ENCODE results near the gene NPHP3.

NPHP3 gene

DNA sequence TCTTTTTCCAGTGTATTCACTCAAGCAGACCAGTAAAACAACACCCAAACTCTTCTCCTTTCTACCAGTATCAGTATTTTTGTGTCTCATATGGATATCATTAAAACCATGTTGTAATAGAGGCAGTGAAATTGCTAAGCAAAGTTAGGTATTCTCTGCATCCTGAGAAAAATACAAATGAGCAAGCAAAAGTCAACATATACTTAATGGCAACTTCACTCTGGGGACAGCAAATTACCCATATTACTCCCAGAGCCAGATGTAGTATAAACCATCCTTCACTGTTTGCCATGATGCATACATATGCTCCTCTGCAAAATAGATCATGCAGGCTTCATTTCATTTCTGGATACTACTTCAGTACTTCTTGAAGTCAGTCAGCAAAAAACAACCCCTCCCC is 40.0 kb downstream of the NPHP3 start:
- DNase-seq, result no peak

DNA sequence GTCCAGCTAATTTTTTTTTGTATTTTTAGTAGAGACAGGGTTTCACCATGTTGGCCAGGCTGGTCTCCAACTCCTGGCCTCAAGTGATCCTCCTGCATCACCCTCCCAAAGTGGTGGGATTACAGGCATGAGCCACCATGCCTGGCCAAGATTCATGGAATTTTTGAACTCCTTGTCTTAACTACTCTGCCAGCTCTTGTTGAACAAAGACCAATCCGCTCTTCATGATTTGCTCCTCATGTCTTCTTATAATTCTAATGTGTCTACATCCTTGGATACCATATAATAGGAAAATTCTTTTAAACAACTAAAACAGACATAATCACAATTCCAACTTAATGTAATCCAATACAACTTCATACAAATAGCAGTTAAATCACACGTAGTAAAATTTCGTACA is 40.8 kb downstream of the NPHP3 start:
- DNase-seq, result no peak

DNA sequence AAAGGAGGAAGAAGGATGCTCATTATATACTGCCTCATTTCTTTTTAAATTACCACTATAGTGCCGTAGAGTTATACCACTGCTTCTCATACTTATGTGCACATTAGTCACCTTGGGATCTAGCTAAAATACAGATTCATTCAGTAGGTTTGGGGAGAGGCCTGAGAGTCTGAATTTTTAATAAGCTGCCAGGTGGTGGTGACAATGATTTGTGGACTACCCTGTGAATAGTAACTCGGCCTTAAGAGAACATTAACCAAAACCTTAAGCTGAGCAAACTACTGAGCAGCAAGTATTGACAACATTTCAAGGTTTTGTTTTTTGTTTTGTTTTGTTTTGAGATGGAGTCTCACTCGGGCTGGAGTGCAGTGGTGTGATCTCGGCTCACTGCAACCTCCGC is 42.3 kb downstream of the NPHP3 start:
- no peak for DNase-seq

DNA sequence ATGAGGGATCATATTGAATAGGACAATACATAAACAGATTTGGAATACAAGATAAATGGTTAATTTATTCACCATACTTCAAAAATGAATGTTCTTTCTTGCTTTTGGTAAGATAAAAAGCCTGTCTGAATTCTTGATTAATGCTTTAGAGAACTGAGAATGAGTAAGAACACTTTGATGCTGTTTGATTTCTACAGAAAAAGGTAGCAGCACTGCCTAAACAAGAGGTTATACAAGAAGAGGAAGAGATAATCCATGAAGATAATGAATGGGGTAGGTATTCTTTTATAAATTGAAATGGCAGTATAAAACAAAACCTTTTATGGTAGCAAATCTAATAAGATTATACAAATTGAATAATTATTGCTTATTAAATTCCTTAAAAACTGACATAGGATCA is 46.8 kb downstream of the NPHP3 start:
- DNase-seq, result no peak

DNA sequence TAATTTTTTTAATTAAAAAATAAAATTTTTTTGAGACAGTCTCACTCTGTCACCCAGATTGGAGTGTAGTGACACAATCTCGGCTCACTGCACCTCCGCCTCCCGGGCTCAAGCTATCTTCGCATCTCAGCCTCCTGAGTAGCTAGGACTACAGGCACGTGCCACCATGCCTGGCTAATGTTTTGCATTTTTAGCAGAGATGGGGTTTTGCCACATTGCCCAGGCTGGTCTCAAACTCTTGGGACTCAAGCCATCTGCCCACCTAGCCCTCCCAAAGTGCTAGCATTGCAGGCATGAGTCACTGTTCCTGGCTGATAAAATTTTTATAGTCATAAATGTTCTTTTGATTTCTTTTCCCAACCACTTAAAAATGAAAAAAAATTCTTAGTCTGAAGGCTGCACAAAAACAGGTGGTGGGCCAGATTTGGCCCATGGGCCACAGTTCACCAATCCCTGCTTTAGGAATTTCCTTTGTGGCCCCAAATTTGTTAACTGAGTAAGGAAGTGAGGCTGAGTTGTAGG is 52.9 kb downstream of the NPHP3 start:
- DNase-seq, result no peak

DNA sequence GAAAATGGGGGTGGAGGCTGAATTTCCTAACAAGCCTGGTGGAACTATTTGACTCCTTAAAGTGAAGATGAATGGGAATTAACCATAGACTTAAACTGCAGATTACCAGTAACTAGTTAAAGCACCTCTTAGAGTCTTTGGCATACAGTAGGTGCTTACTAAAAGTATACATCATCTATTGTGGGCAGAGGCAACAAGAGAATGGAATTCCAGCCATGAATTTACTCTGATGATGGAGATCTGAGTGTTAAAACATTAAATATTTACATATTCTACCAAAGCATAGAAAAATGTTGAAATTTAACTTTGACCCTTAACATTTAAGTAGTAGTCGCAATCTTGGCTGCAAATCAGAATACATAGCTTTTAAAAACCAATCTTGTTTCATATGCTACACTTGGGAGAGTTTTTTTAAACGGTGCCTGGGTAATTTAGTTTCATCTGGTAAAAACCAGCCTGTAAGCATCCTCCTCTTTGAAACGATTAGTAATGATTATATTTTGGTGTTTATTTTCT is 56.9 kb downstream of the NPHP3 start:
- no peak for DNase-seq

DNA sequence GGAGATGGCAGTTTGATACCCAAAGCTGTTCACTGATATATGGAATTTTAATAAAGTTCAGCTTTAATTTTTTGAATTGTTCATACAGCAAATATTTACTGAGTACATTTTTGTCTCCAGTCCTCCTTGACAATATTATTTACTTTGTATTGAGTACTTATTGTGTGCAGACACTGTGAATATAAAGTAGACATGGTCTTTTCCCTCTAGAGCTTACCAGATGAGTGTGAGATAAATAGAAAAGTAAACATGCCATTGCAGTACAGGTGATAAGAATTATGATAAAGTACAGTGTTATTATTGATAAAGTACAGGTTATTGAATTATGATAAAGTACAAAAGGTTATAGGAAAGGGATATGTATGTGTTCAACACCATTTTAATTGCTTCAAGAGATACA is 60.0 kb downstream of the NPHP3 start:
- no peak for DNase-seq

DNA sequence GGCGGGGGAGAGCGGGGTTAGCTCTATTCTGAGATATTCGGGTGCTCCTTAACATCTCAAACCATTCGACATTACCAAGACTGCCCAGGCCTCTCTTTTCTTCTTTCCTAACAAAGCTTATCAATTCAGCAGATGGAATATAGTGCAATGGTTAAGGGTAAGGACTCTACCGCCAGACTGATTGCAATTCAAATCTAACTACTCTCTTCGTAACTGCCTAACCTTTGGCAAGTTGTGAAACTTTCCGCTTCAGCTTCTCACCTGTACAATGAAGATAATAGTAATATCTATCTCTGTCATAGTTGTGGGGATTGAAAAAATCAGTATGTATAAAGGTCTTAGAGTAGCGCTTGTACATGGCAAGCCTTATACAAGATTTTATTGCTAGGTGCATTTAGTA is 61.1 kb downstream of the NPHP3 start:
- DNase-seq, result no peak

DNA sequence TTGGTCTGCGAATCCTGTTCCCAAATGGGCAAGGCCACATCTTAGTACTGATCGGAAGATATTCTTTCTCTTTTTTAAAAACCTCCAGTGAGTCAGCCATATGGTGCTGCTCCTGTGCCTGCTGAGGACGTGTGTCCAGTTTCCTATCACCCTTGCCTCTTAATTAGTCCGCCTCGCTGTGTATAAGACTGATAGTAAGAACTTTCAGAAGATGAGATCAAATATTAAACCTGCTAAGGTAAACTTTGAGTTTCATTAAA is 61.5 kb downstream of the NPHP3 start:
- DNase-seq, result peak; percentile 29

DNA sequence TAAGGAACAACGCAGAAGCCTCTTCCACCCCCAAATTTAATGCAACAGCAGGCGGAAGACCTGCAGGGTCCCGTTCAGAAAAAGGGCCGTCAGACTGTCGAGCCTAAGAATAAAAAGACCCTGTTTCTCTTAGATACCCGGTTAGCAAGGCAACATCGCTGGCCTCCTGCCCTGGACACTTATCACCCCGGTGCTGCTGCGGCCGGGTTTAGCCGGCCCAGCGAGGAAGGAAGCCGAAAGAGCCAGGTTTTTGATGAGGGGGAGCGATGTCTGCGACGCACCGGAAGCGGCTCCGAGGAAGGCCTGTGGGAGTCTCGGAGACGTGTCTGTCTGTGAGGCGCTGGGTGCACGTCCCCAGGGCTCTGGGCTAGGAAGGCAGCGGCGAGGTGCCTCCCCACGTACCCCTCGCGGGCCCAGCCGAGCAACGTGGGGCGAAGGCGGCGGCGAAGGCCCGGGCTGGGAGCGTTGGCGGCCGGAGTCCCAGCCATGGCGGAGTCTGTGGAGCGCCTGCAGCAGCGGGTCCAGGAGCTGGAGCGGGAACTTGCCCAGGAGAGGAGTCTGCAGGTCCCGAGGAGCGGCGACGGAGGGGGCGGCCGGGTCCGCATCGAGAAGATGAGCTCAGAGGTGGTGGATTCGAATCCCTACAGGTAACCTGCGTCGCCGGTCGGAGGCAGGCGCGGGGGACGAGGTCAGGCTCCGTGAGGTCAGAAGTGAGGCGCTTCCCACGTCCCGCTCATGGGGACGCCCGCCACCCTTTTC is 62.0 kb downstream of the NPHP3 start, which contains the start of gene UBA5:
Gene UBA5, plus strand, starts transcription at position 278 of the 759 bp plus-strand sequence. Its CDS starts 209 bp downstream, at position 487.
- peak; percentile 60 for DNase-seq

DNA sequence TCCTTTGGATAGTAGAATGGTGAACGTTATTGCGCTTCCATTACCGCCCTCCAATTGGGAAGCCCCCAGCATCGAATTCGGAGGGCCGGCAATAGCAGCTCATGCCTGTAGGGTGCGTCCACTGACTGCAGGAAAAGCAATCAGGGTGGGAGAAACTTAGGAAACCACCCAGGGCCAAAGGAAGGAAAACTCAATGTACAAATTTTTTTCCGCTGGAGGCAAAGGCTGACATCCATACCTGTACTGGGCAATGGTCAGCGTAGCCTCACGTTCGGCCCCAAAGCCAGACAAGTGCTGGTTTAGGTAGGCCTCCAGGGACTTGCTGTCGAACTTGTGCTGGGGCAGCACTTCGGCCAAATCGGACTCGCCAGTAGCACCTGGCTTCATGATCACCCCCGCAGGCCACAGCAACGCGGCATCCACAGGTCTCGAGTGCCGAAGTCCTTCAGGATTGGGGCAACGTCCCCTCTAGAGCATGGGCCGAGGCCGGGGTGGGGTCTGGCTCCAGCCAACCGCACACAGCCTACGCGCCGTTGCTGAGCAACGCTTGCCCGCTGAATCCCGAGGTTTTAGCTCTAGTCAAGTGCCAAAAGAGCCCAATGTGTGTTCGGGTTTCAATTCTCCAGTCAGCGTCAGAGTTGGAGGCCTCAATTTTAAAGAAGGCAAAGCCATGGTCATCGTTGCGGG is 62.7 kb downstream of the NPHP3 start, which contains the start of gene ACAD11:
Gene ACAD11, minus strand, starts transcription at position 445 of the 687 bp plus-strand sequence. Its CDS starts 58 bp downstream, at position 387.
- peak; percentile 60 for DNase-seq

DNA sequence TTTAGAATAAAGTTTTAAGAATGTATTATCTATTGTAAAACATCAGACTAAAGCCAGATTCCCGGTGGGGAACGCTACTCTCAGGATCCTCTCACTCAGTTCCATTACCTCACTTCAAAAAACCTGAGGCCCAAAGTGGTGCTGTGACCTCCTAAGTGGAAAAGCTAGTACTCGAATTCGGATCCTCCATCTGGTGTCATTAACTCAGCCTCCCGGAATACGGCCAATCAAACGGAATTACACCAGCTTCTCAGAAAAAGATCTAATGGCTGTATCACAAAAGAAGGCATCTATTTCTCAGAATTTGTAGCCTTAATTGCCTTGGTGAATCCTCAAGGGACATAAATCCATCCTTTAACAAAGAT is 63.2 kb downstream of the NPHP3 start:
- no peak for DNase-seq

DNA sequence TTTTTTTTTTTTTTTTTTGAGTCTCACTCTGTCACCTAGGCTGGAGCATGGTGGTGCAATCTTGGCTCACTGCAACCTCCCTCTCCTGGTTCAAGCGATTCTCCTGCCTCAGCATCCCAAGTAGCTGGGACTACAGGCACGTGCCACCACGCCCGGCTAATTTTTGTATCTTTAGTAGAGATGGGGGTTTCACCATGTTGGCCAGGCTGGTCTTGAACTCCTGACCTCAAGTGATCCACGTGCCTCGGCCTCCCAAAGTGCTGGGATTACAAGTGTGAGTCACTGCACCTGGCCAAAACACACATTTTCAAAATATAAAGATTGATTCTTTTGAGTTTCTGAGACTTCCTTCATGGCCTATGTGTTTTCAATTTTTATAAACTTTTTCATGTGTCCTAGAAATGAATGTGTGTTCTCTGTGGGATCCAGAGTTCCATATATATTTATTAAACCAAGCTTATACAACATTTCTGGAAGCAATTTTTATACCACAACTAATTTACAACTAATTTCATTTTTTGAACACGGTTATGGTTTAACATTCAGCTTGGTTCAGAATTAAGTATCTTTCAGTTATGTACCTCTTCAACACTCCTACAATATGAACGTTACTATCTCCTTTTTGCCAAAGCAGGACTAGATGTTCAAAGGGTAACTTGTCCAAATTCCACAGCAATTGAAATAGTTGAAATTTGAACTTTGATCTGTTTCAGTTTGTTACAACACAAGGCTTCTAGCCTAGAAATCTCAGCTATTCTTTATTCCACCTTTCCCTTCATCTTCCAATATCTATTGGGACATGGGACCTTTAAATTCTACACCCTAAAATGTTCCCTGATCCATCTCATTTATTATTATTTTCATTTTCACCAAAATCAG is 64.1 kb downstream of the NPHP3 start:
- no peak for DNase-seq

DNA sequence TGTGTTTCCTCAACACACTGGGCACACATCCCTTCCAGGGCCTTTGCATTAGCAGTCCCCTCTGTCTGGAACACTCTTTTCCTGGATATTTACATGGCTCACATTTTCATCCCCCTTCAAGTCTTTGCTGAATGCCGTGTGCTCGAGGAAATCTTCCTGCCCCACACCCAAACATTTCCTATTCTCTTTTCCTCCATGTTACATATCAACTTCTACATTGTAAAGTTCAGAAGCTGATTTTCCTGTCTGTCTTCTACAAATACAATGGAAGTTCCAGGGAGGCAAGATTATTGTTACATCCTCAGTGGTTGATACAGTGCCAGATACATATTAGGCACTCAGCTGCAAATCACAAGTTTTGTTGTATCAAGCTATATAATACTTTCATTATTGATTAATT is 66.7 kb downstream of the NPHP3 start:
- no peak for DNase-seq

DNA sequence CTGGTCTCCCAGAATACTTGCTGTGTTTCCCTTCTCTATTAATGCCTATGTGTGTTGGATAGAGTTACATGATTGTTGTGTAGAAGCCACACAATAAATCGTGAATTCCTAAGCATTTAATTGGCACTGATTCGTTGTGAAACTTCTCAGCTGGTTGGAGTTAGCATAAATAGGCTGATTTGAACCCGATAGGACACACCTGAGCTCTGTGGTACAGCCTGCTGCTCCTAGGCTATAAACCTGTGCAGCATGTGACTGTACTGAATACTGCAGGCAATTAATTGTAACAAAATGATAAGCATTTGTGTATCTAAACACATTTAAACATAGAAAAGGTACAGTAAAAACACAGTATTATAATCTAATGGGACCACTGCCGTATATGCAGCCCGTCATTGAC is 67.5 kb downstream of the NPHP3 start:
- no peak for DNase-seq

DNA sequence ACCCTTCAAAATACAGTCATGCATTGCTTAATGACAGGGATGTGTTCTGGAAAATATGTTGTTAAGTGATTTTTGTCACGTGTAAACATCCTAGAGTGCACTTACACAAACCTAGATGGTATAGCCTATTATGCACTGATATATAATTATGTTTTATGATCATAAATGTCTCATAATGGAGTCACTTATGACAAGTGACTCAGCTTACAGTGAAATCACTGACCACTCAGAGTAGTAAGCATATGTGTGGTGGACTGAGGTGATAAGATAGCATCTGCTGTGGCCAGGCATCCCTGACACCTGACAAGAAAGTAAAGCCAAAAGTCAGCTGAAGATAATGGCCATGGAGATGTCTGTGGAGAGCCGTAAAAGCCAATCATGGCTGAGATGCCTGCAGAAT is 68.0 kb downstream of the NPHP3 start:
- no peak for DNase-seq

DNA sequence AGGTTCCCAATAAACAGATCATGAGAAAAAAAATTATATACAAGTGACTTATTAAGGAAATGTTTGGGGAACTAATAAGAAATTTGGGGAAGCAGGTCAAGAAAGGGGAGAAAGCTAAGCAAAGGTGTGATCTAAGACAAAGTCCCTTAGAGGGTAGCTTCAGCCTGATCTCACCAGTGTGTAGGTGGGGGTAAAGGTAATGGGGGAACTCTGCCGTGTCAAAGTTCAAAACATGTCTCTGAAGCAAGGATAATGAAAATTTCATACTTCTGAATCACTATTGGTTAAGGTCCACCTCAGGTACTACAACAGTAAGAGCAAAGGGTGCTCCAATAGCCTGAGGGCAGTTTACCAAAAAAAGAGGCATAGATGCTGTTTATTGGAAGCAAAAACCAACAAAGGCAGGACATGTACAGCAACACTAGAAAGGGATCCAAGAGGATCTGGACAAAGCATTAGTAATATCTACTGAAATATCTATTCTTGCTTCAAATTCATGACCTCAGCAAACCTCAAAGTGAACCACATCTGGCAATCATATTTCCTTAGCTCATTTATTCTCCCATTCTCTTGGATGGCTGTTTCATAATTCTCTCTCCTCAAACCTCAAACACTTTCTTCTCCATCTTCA is 69.5 kb downstream of the NPHP3 start:
- no peak for DNase-seq

DNA sequence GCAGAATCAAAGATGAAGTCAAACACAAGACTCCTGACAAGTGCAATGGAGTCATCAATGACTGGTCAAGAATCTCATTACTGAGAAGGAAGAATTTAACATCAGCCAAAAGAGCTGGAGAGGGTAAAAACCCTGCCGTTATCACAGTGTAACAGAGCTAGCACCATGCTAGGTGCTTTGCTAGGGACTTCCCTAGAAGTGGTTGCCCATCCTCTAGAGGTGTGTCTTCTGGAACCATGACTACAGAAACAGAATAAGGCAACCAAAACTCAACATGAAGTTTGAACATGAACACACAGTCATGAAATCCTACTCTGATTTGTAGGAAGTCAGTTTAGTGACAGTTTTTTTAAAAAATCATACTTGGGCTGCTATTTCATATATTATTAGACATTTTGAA is 72.1 kb downstream of the NPHP3 start:
- no peak for DNase-seq

DNA sequence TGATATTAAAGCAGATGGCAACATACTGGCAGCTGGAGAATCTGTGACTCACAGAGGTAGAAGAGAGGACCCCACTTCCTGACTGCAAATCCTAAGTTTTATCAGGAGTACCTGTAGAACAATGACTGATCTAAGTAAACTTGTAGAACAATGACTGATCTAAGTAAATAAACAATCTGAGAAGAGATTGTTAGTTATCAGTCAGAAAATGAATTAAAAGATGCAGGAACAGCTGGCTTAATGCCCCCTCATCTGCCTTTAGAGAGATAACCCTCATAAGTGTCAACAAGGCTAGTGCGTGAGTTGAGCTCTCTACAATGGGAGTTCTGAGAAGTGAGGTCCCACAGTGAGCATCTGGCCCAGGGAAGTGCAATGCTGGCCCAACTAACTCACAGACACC is 77.2 kb downstream of the NPHP3 start:
- DNase-seq, result no peak

DNA sequence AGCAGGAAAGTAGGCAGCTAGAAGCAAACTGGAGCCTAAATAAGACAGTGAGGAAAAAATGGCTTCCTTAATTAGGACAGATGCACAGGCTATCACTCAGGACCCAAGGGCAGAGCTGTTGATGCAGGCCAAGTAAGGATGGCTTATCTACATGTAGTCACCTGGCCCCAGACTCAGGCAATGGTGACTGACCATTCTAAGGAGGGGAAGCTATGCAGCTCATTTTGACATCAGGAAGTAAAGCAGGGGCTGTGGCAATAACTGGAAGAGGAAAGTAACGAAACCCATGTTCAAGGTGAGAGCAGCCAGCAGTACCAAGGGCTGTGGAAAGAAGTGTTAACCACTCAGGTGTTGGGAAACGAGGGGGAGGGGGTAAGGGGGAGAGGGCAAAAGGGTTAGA is 78.8 kb downstream of the NPHP3 start:
- DNase-seq, result no peak

DNA sequence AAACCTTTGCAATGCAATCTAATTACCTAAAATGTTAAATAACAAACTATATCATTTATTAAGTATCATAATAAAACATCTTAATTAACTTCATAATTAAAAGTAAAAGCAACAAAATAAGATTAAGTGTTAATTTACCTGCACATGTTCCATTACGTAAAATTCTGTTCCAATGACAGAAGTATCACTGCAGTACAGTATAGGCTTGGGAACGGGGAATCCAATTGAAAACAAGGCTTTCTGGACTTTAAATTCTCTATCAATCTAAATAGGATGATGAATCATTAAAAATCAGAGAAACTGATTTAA is 79.7 kb downstream of the NPHP3 start:
- DNase-seq, result no peak

DNA sequence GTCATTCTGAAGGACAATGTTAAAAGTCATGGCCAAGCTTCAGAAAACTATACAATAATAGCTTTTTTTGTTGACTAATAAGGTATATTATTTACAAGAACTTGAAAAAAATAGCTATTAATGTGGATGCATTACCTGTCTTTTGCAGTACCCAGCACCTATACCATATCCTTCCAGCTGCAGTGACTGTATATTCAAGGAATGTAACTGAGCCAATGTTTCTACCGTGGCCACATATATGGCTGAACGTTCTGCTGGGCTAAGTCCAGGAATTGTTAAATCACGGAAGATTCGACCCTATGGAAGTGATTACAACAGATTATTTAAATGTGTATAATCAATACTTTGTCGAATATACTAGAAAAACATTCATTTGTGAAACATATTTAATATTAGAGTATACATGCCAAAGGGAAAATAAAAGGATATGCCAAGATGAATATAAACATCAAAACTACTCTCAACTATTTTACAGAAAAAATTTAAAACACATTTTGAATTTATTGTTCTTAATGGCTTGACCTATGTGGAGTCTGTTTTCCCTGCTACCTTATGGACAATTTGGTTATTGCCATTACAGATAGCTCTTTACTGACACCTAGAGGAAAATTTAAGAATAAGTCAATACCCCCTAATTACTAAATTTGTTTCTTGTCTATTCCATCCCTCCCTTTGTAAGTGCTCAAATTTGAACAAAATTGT is 80.2 kb downstream of the NPHP3 start:
- peak; percentile 45 for DNase-seq
